Neural cell (in vitro differentiated cells): ENCODE data around the gene FBXO21. TPM values are rescaled to one million over a fixed set of nuclear protein-coding genes. Genes with fewer than 3 reads are reported as not detected.
"Not testable (repeated sequence)": the region's sequence is repeated elsewhere in the genome, so short reads cannot be mapped to it uniquely, and the experiment has no call there.

Source experiments
- H2AFZ ChIP-seq: fragments of 200-600, 300-800 bp; sonication (generic), shearing (Covaris generic); 2 replicates; pipeline ENCODE4 v1.6.0; 2014; ENCODE audit warnings: low read depth, mild to moderate bottlenecking, antibody characterized with exemption, low read length, moderate library complexity
- H3F3A ChIP-seq: fragments of 200-600 bp; shearing (Covaris generic); 2 replicates; pipeline ENCODE4 v1.6.1; 2016; ENCODE audit warnings: mild to moderate bottlenecking, moderate library complexity, mixed read lengths, antibody characterized with exemption, low read length; ENCODE audit not compliant: insufficient read depth, poor library complexity, severe bottlenecking
- H3K27ac ChIP-seq: fragments of 200-600, 300-800 bp; sonication (generic), shearing (Covaris generic); 2 replicates; pipeline ENCODE4 v1.5.1; 2014; ENCODE audit warnings: mild to moderate bottlenecking, low read length, moderate library complexity
- H3K27me3 ChIP-seq: fragments of 300-800, 200-600 bp; sonication (generic), shearing (Covaris generic); 2 replicates; pipeline ENCODE4 v1.6.0; 2014; ENCODE audit warnings: mild to moderate bottlenecking, low read depth, low read length, moderate library complexity; ENCODE audit not compliant: insufficient read depth
- H3K36me3 ChIP-seq: fragments of 300-800, 200-600 bp; sonication (generic), shearing (Covaris generic); 2 replicates; pipeline ENCODE4 v1.5.1; 2014; ENCODE audit warnings: mild to moderate bottlenecking, antibody characterized with exemption, low read length, moderate library complexity; ENCODE audit not compliant: insufficient read depth
- H3K4me2 ChIP-seq: fragments of 300-800, 200-600 bp; sonication (generic), shearing (Covaris generic); 2 replicates; pipeline ENCODE4 v1.6.0; 2014; ENCODE audit warnings: mild to moderate bottlenecking, low read length
- H3K4me3 ChIP-seq: fragments of 300-800, 200-600 bp; sonication (generic), shearing (Covaris generic); 2 replicates; pipeline ENCODE4 v1.5.1; 2014; ENCODE audit warnings: mild to moderate bottlenecking, low read length, moderate library complexity
- H3K79me2 ChIP-seq: fragments of 200-600 bp; shearing (Covaris generic); replicated peaks from 2 replicates; pipeline ENCODE4 v1.6.0; 2014; ENCODE audit warnings: mild to moderate bottlenecking, low read length, moderate library complexity; ENCODE audit not compliant: insufficient read depth
- H3K9ac ChIP-seq: fragments of 300-800, 200-600 bp; sonication (generic), shearing (Covaris generic); 2 replicates; pipeline ENCODE4 v1.6.1; 2016; ENCODE audit warnings: mild to moderate bottlenecking, low read length, mixed read lengths
- H3K9me2 ChIP-seq: fragments of 200-600 bp; shearing (Covaris generic); 2 replicates; pipeline ENCODE4 v1.6.1; 2016; ENCODE audit warnings: mild to moderate bottlenecking, low read length, mixed read lengths; ENCODE audit not compliant: insufficient read depth
- H3K9me3 ChIP-seq: fragments of 200-600, 300-800 bp; sonication (generic), shearing (Covaris generic); 2 replicates; pipeline ENCODE4 v1.6.1; 2016; ENCODE audit warnings: mild to moderate bottlenecking, mixed run types, low read length, moderate library complexity, mixed read lengths
- H4K20me1 ChIP-seq: fragments of 200-600 bp; shearing (Covaris generic); 2 replicates; pipeline ENCODE4 v1.6.1; 2016; ENCODE audit warnings: mild to moderate bottlenecking, mixed run types; ENCODE audit not compliant: insufficient read depth
- CTCF ChIP-seq: fragments of 450-650 bp; IDR thresholded peaks from 2 replicates; pipeline ENCODE4 v1.5.1; 2014; ENCODE audit warnings: antibody characterized with exemption, mild to moderate bottlenecking, moderate library complexity; ENCODE audit not compliant: poor library complexity, severe bottlenecking
- EP300 ChIP-seq: fragments of 450-650 bp; conservative IDR thresholded peaks from 2 replicates; pipeline ENCODE4 v1.6.1; 2014; ENCODE audit warnings: antibody characterized with exemption, mild to moderate bottlenecking, moderate library complexity; ENCODE audit not compliant: poor library complexity, severe bottlenecking
- EZH2 ChIP-seq: fragments of 200-600, 300-800 bp; shearing (Covaris generic), sonication (generic); IDR thresholded peaks from 2 replicates; pipeline ENCODE4 v1.6.1; 2014; ENCODE audit warnings: antibody characterized with exemption, low read length, borderline replicate concordance, mild to moderate bottlenecking; ENCODE audit not compliant: insufficient read depth, poor library complexity, severe bottlenecking
- MXI1 ChIP-seq: fragments of 450-650 bp; conservative IDR thresholded peaks from 2 replicates; pipeline ENCODE4 v1.6.1; 2014; ENCODE audit warnings: antibody characterized with exemption, mild to moderate bottlenecking; ENCODE audit not compliant: poor library complexity, severe bottlenecking
- POLR2AphosphoS5 ChIP-seq: IDR thresholded peaks from 2 replicates; pipeline ENCODE4 v1.6.1; 2012
- REST ChIP-seq: IDR thresholded peaks from 2 replicates; pipeline ENCODE4 v1.6.1; 2012; ENCODE audit warnings: borderline replicate concordance
- SMC3 ChIP-seq: fragments of 450-650 bp; conservative IDR thresholded peaks from 2 replicates; pipeline ENCODE4 v1.6.1; 2014; ENCODE audit warnings: antibody characterized with exemption, mild to moderate bottlenecking, moderate library complexity; ENCODE audit not compliant: poor library complexity
- polyA plus RNA-seq: library from polyadenylated mRNA; depleted of rRNA; stranded (reverse); fragments of >200 nt; gene quantifications from 2 replicates; pipeline ENCODE4 v1.2.3, GENCODE V29; 2014

Gene FBXO21
- polyA plus RNA-seq, 1 donor from 2014 or later: 127 TPM

GRCh38 chr12:117202033-117202432, 11.8 kb upstream of the FBXO21 start:
- Histone ChIP-seq H3K4me3 (no peak overlapping the region), H3F3A (no peaks in the 10 kb centered on the region), H3K36me3 (no peaks in the 10 kb centered on the region), H3K9ac (no peak overlapping the region), H3K79me2 (no peaks in the 10 kb centered on the region), H3K9me3 (no peaks in the 10 kb centered on the region), H3K4me2 (no peak overlapping the region), H3K27me3 (no peaks in the 10 kb centered on the region), H3K9me2 (no peaks in the 10 kb centered on the region), H3K27ac (no peak overlapping the region), H4K20me1 (no peaks in the 10 kb centered on the region), H2AFZ (no peak overlapping the region)
- TF ChIP-seq CTCF (no peak), POLR2AphosphoS5 (no peak), MXI1 (no peak), SMC3 (no peak), REST (no peak), EZH2 (no peak), EP300 (no peak)

- H2AFZ ChIP-seq, H3K4me3 ChIP-seq: not testable (repeated sequence)
Measured at GRCh38 chr12:117199956-117200744, 9.9 kb upstream of the FBXO21 start.

GRCh38 chr12:117196334-117196733, 6.1 kb upstream of the FBXO21 start:
- not testable (repeated sequence) for H3F3A ChIP-seq, H3K27ac ChIP-seq, H3K4me3 ChIP-seq, H3K79me2 ChIP-seq, H3K9me3 ChIP-seq, H2AFZ ChIP-seq, H3K9me2 ChIP-seq, H3K9ac ChIP-seq, H3K27me3 ChIP-seq, H4K20me1 ChIP-seq, H3K36me3 ChIP-seq, H3K4me2 ChIP-seq

More at GRCh38 chr12:117199956-117200744, 9.9 kb upstream of the FBXO21 start:
- H3K36me3 ChIP-seq, H3F3A ChIP-seq, H3K9me2 ChIP-seq, H3K9ac ChIP-seq, H3K27me3 ChIP-seq, H3K4me2 ChIP-seq, H3K9me3 ChIP-seq, H3K79me2 ChIP-seq, H3K27ac ChIP-seq, H4K20me1 ChIP-seq: not testable (repeated sequence)

- H3K9me3 ChIP-seq, H3K79me2 ChIP-seq, H3K4me2 ChIP-seq, H3K36me3 ChIP-seq, H2AFZ ChIP-seq, H4K20me1 ChIP-seq, H3K27me3 ChIP-seq, H3K9me2 ChIP-seq, H3K4me3 ChIP-seq, H3F3A ChIP-seq, H3K9ac ChIP-seq, H3K27ac ChIP-seq: not testable (repeated sequence)
Measured at GRCh38 chr12:117195027-117195426, 4.8 kb upstream of the FBXO21 start.
